Measurements from ENCODE around the gene MAMDC4. TPM values are rescaled to one million over a fixed set of nuclear protein-coding genes. Genes with fewer than 3 reads are reported as not detected.
"Not testable (repeated sequence)": the region's sequence is repeated elsewhere in the genome, so short reads cannot be mapped to it uniquely, and the experiment has no call there.

The MAMDC4 gene
- total and polyA plus RNA-seq, 2 experiments from 2014 or later, result 8.5 to 12.7 TPM

DNA sequence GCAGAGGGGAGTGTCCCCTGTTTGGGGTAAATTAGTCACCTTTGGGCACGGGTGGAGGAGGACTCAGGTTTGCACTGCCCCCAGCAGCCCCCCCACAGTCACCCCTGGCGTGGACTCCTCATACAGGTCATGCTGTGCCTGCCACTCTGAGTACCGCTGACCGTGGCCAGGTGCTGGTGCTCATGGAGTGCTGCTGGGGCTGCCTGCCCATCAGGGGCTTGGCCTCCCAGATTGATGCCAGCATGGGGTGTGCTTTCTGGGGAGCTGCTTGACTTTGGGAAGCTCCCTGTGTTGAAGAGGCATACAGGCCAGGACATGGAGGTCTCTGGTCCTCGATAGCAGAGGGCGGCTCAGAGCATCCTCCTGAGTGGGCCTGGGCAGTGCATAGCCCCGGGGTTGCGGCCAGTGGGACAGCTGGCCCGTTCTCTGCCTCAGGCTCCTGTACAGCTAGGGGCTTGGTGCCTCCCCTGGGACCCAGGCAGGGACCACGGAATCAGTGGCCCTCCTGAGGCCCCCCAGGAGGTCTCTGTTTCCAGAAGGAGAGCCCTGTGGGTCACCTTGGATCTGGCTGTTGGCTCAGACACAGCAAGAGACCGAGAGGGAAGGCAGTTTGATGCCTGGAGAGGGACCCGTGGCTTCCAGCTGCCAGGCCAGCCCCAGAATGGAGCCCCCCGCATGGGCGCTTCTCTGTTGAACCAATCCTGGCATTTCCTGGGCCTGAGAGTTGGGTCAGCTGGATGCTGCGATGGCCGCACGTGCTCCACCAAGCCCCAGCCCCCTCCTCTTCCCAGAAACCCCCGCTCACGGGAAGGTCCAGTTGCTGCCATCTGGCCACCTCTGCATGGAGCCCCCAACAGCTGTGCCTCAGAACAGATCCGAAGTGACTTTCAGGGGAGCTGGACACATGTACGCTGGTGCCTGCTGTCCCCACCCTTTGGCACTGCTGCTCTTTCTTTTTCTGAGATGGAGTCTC is 15.9 kb upstream of the MAMDC4 start:
- Histone ChIP-seq H3K36me3 (replicated peaks; ENCODE audit: insufficient read depth, low read depth) (no peaks in the 10 kb centered on the region), H2AFZ (no peak overlapping the region), H3K4me1 (ENCODE audit: insufficient read depth) (peaks cover 16% of the 10 kb centered on the region), H3K4me3 (no peak overlapping the region), H3K9me3 (ENCODE audit: low read depth) (no peaks in the 10 kb centered on the region), H3K79me2 (no peaks in the 10 kb centered on the region), H4K20me1 (ENCODE audit: insufficient read depth, poor library complexity, severe bottlenecking) (peaks cover 5% of the 10 kb centered on the region), H3K4me2 (no peak overlapping the region), H3K27ac (no peak overlapping the region), H3K27me3 (no peaks in the 10 kb centered on the region), H3K9me2 (replicated peaks; ENCODE audit: insufficient read depth) (no peaks in the 10 kb centered on the region)
- 97% methylated on average over 20 of the region's 21 CpGs for WGBS (ENCODE audit: low lambda C conversion rate, missing lambda C conversion rate)
- no peak for TF ChIP-seq EZH2 (IDR thresholded peaks at IDR 0.05; ENCODE audit: borderline replicate concordance)
- no peak for TF ChIP-seq CTCF (IDR thresholded peaks at IDR 0.05; ENCODE audit: poor library complexity)
- no peak for TF ChIP-seq EZH2phosphoT487 (IDR thresholded peaks at IDR 0.05; ENCODE audit: low read depth, severe bottlenecking, unreplicated experiment)
- DNase-seq (ENCODE audit: low spot score), result no peak

GRCh38 chr9:136837146-136837855 is 14.8 kb upstream of the MAMDC4 start:
- 95% methylated on average over 22 of the region's 27 CpGs for WGBS (ENCODE audit: low lambda C conversion rate, missing lambda C conversion rate)
- peaks cover 25% of the 10 kb centered on the region for H3K4me1 ChIP-seq (ENCODE audit: insufficient read depth)
- H3K4me2 ChIP-seq, result no peak overlapping the region
- TF ChIP-seq EZH2phosphoT487 (IDR thresholded peaks at IDR 0.05; ENCODE audit: low read depth, severe bottlenecking, unreplicated experiment), result no peak
- no peak for TF ChIP-seq EZH2 (IDR thresholded peaks at IDR 0.05; ENCODE audit: borderline replicate concordance)
- TF ChIP-seq CTCF (IDR thresholded peaks at IDR 0.05; ENCODE audit: poor library complexity), result no peak
- peaks cover 5% of the 10 kb centered on the region for H4K20me1 ChIP-seq (ENCODE audit: insufficient read depth, poor library complexity, severe bottlenecking)
- H3K79me2 ChIP-seq, result no peaks in the 10 kb centered on the region
- H3K36me3 ChIP-seq (replicated peaks; ENCODE audit: insufficient read depth, low read depth), result no peaks in the 10 kb centered on the region
- H3K27ac ChIP-seq, result no peak overlapping the region
- H3K4me3 ChIP-seq, result no peak overlapping the region
- no peak overlapping the region for H2AFZ ChIP-seq
- H3K9me3 ChIP-seq (ENCODE audit: low read depth), result no peaks in the 10 kb centered on the region
- H3K27me3 ChIP-seq, result no peaks in the 10 kb centered on the region
- no peak for DNase-seq (ENCODE audit: low spot score)
- H3K9me2 ChIP-seq (replicated peaks; ENCODE audit: insufficient read depth), result no peaks in the 10 kb centered on the region

GRCh38 chr9:136837856-136838277 is 14.3 kb upstream of the MAMDC4 start:
- not testable (repeated sequence) for DNase-seq (ENCODE audit: low spot score)
- WGBS (ENCODE audit: low lambda C conversion rate, missing lambda C conversion rate), result 74% methylated on average over 12 of the region's 15 CpGs

More at GRCh38 chr9:136837856-136838277, 14.3 kb upstream of the MAMDC4 start:
- peaks cover 31% of the 10 kb centered on the region for H3K4me1 ChIP-seq (ENCODE audit: insufficient read depth)
- not testable (repeated sequence) for H4K20me1 ChIP-seq (ENCODE audit: insufficient read depth, poor library complexity, severe bottlenecking); H3K79me2 ChIP-seq; H2AFZ ChIP-seq; H3K4me3 ChIP-seq; H3K9me2 ChIP-seq (replicated peaks; ENCODE audit: insufficient read depth); H3K9me3 ChIP-seq (ENCODE audit: low read depth); H3K27me3 ChIP-seq; H3K27ac ChIP-seq; H3K36me3 ChIP-seq (replicated peaks; ENCODE audit: insufficient read depth, low read depth); H3K4me2 ChIP-seq
